ENCODE measurements around the gene GPNMB. TPM values are rescaled to one million over a fixed set of nuclear protein-coding genes. Genes with fewer than 3 reads are reported as not detected.

The GPNMB gene
- total RNA-seq, 1 experiment from 2014 or later, result 1.2 TPM

GRCh38 chr7:23214423-23214822 lies 32.2 kb upstream of the GPNMB start:
- no peak overlapping the region for H4K5ac ChIP-seq (ENCODE audit: insufficient read length, low read depth, low read length)
- no peak overlapping the region for H3K23ac ChIP-seq (ENCODE audit: insufficient read length, low read depth, low read length)
- H2BK5ac ChIP-seq (ENCODE audit: insufficient read length, low read length), result no peak overlapping the region
- no peak overlapping the region for H3K18ac ChIP-seq (ENCODE audit: insufficient read length, low read depth, low read length)
- no peak overlapping the region for H3K14ac ChIP-seq (ENCODE audit: insufficient read depth, low read length)
- no CpG with 5 or more reads among the region's 5 CpGs for WGBS (ENCODE audit: extremely low coverage, insufficient read length, low lambda C conversion rate)
- H3K4me1 Mint-ChIP-seq, result peaks cover 5 to 12% of the 10 kb centered on the region in 2 experiments; a peak in 3 of 4 replicates
- H2AK5ac ChIP-seq (ENCODE audit: insufficient read length, low read length), result no peak overlapping the region
- H2BK12ac ChIP-seq (ENCODE audit: insufficient read length, low read depth, low read length), result no peak overlapping the region
- no peak overlapping the region for H3K56ac ChIP-seq (ENCODE audit: insufficient read length, low read depth, low read length)
- no peak overlapping the region for H2AFZ ChIP-seq (ENCODE audit: low read length)
- H2BK20ac ChIP-seq (ENCODE audit: low read depth, low read length, poor library complexity, severe bottlenecking), result no peak overlapping the region
- no peaks in the 10 kb centered on the region for H3K23me2 ChIP-seq (ENCODE audit: insufficient read length, low read depth, low read length, poor library complexity, severe bottlenecking)
- no peaks in the 10 kb centered on the region for H3K27me3 Mint-ChIP-seq (ENCODE audit: low read depth)
- H3K4me2 ChIP-seq (ENCODE audit: insufficient read depth, insufficient read length, low read length), result no peak overlapping the region
- no peak overlapping the region for H4K8ac ChIP-seq (replicated peaks; ENCODE audit: insufficient read length, low read depth, low read length)
- no peaks in the 10 kb centered on the region for H3K27me3 ChIP-seq (ENCODE audit: insufficient read depth, low read length)
- no peaks in the 10 kb centered on the region for H3K79me1 ChIP-seq (ENCODE audit: insufficient read depth, low read depth, low read length, poor library complexity, severe bottlenecking)
- no peaks in the 10 kb centered on the region for H3K9me3 ChIP-seq (ENCODE audit: control insufficient read depth, low read depth, low read length)
- H3K9me3 Mint-ChIP-seq, result no peaks in the 10 kb centered on the region
- H3K4ac ChIP-seq (ENCODE audit: low read depth, low read length), result no peak overlapping the region
- no peak for DNase-seq
- no peaks in the 10 kb centered on the region for H3K36me3 Mint-ChIP-seq (ENCODE audit: insufficient read depth in 1 of 3, low read depth in 3 of 3)
- H2BK120ac ChIP-seq (ENCODE audit: low read depth, low read length, poor library complexity, severe bottlenecking), result no peak overlapping the region
- H3T11ph ChIP-seq (ENCODE audit: low read length), result no peak overlapping the region
- H3K4me1 ChIP-seq (ENCODE audit: insufficient read depth, low read length), result no peaks in the 10 kb centered on the region
- no peak overlapping the region for H3K27ac Mint-ChIP-seq
- no peak overlapping the region for H3K27ac ChIP-seq (ENCODE audit: insufficient read length, low read depth, low read length)
- no peak overlapping the region for H3K9ac ChIP-seq (ENCODE audit: extremely low read depth, insufficient read length, low read length)
- no peak overlapping the region for H4K91ac ChIP-seq (ENCODE audit: insufficient read length, low read depth, low read length)
- H2BK15ac ChIP-seq (ENCODE audit: low read depth, low read length), result no peak overlapping the region
- H3K79me2 ChIP-seq (ENCODE audit: insufficient read depth, low read length), result no peaks in the 10 kb centered on the region
- TF ChIP-seq CTCF (conservative IDR thresholded peaks at IDR 0.05), result no peak
- H3K4me3 Mint-ChIP-seq, result no peak overlapping the region
- no peaks in the 10 kb centered on the region for H4K20me1 ChIP-seq (ENCODE audit: control insufficient read depth, insufficient read depth, insufficient read length)
